GM23338 (cell line): Measurements from ENCODE around the gene MICAL3. TPM values are rescaled to one million over a fixed set of nuclear protein-coding genes. Genes with fewer than 3 reads are reported as not detected.

Experiments
- ATAC-seq: fragments of 200-7000 bp; cut with Tn5 transposase; 3 replicates; pipeline ENCODE4 v1.9.1; 2020
- DNase-seq: peaks from one replicate; pipeline ENCODE4 v3.0.0-alpha.2; 2015; ENCODE audit warnings: low spot score
- H2AFZ ChIP-seq: fragments of 200-600 bp; sonication (generic); 2 replicates; pipeline ENCODE4 v1.8.0; 2016; ENCODE audit warnings: antibody characterized with exemption, mild to moderate bottlenecking, moderate library complexity
- H3F3A ChIP-seq: fragments of 200-600 bp; sonication (generic); replicated peaks from 2 replicates; pipeline ENCODE4 v1.8.0; 2017; ENCODE audit warnings: antibody characterized with exemption, mixed run types, low read depth
- H3K27ac ChIP-seq: fragments of 200-600 bp; sonication (generic); 2 replicates; pipeline ENCODE4 v1.6.1; 2016; ENCODE audit warnings: low read depth
- H3K27me3 ChIP-seq: fragments of 200-600 bp; sonication (generic); 2 replicates; pipeline ENCODE4 v1.8.0; 2016; ENCODE audit warnings: mild to moderate bottlenecking, mixed run types, moderate library complexity; ENCODE audit not compliant: insufficient read depth
- H3K36me3 ChIP-seq: fragments of 200-600 bp; sonication (generic); 2 replicates; pipeline ENCODE4 v1.8.0; 2016; ENCODE audit warnings: mild to moderate bottlenecking; ENCODE audit not compliant: insufficient read depth
- H3K4me1 ChIP-seq: fragments of 200-600 bp; sonication (generic); 2 replicates; pipeline ENCODE4 v1.8.0; 2016; ENCODE audit warnings: mild to moderate bottlenecking, moderate library complexity; ENCODE audit not compliant: insufficient read depth
- H3K4me2 ChIP-seq: fragments of 200-600 bp; sonication (generic); 2 replicates; pipeline ENCODE4 v1.7.1; 2017; ENCODE audit warnings: mixed run types
- H3K4me3 ChIP-seq: fragments of 200-600 bp; sonication (generic); 2 replicates; pipeline ENCODE4 v1.6.1; 2016; ENCODE audit warnings: mixed run types
- H3K79me2 ChIP-seq: fragments of 200-600 bp; sonication (generic); replicated peaks from 2 replicates; pipeline ENCODE4 v1.8.0; 2017; ENCODE audit warnings: mild to moderate bottlenecking; ENCODE audit not compliant: insufficient read depth
- H3K9me2 ChIP-seq: fragments of 200-600 bp; sonication (generic); 2 replicates; pipeline ENCODE4 v1.8.0; 2017; ENCODE audit not compliant: insufficient read depth
- H4K20me1 ChIP-seq: fragments of 200-600 bp; sonication (generic); replicated peaks from 2 replicates; pipeline ENCODE4 v1.8.0; 2017; ENCODE audit warnings: mild to moderate bottlenecking; ENCODE audit not compliant: insufficient read depth
- H3K27ac Mint-ChIP-seq: 2 replicates; pipeline ENCODE4 v1.8.0; 2020; ENCODE audit warnings: inconsistent platforms, mild to moderate bottlenecking, moderate library complexity, mixed read lengths
- H3K27me3 Mint-ChIP-seq: 3 replicates; pipeline ENCODE4 v1.8.0; 2022; ENCODE audit warnings: low read depth, mild to moderate bottlenecking, moderate library complexity, mixed read lengths, inconsistent platforms; ENCODE audit not compliant: insufficient read depth, poor library complexity
- H3K36me3 Mint-ChIP-seq: 3 replicates; pipeline ENCODE4 v1.8.0; 2021; ENCODE audit warnings: low read depth, mild to moderate bottlenecking, inconsistent platforms, moderate library complexity, mixed read lengths
- H3K4me1 Mint-ChIP-seq: 3 replicates; pipeline ENCODE4 v1.8.0; 2020; ENCODE audit warnings: mild to moderate bottlenecking, inconsistent platforms, mixed read lengths
- H3K4me3 Mint-ChIP-seq: 3 replicates; pipeline ENCODE4 v1.8.0; 2021; ENCODE audit warnings: moderate library complexity, mild to moderate bottlenecking, inconsistent platforms, mixed read lengths
- H3K9me3 Mint-ChIP-seq: 3 replicates; pipeline ENCODE4 v1.8.0; 2020; ENCODE audit warnings: moderate library complexity, mild to moderate bottlenecking, inconsistent platforms, mixed read lengths
- CREB1 ChIP-seq: fragments of 250-450 bp; sonication (Bioruptor Pico); IDR thresholded peaks from 2 replicates; pipeline ENCODE4 v1.5.0; 2020; ENCODE audit warnings: low read depth, mild to moderate bottlenecking, moderate library complexity
- ETS1 ChIP-seq: IDR thresholded peaks from 2 replicates; pipeline ENCODE4 v1.6.1; 2016; ENCODE audit warnings: antibody characterized with exemption
- EZH2 ChIP-seq: fragments of 200-600 bp; sonication (generic); IDR thresholded peaks from one replicate; pipeline ENCODE4 v1.8.0; 2017; ENCODE audit warnings: antibody characterized with exemption, mild to moderate bottlenecking, low read depth; ENCODE audit not compliant: unreplicated experiment
- EZH2phosphoT487 ChIP-seq: fragments of 200-600 bp; sonication (generic); IDR thresholded peaks from one replicate; pipeline ENCODE4 v1.8.1; 2018; ENCODE audit warnings: antibody characterized with exemption; ENCODE audit not compliant: unreplicated experiment
- JUNB ChIP-seq: IDR thresholded peaks from one replicate; pipeline ENCODE4 v1.6.1; 2016; ENCODE audit warnings: antibody characterized with exemption; ENCODE audit not compliant: unreplicated experiment
- STAT1 ChIP-seq: IDR thresholded peaks from one replicate; pipeline ENCODE4 v1.6.1; 2016; ENCODE audit warnings: antibody characterized with exemption; ENCODE audit not compliant: unreplicated experiment
- ZNF114 ChIP-seq: fragments of 250-450 bp; sonication (Bioruptor Pico); IDR thresholded peaks from 2 replicates; pipeline ENCODE4 v1.5.0; 2020; ENCODE audit warnings: mild to moderate bottlenecking, moderate library complexity
- polyA plus RNA-seq: library from polyadenylated mRNA; unstranded; fragments of >200 nt; fragmentation: Nextera tagmentation; extraction: Ambion mirVana; gene quantifications from 2 replicates; pipeline ENCODE4 v1.2.1, GENCODE V29; 2016
- total RNA-seq: library from RNA; depleted of rRNA; stranded (reverse); fragments of >200 nt; shearing (Covaris generic); gene quantifications from 2 replicates; pipeline ENCODE4 v1.2.3, GENCODE V29; 2014
- TF ChIP-seq, protein P1 (sequence below): fragments of 250-450 bp; sonication (Bioruptor Pico); IDR thresholded peaks from 2 replicates; pipeline ENCODE4 v1.5.0; 2020; ENCODE audit warnings: mild to moderate bottlenecking, moderate library complexity
- TF ChIP-seq, protein P2 (sequence below), 2 experiments: fragments of 200-600 bp in 1 of 2; sonication (generic) in 1 of 2; conservative IDR thresholded peaks; 2 replicates each; pipeline versions ENCODE4 v1.5.1 to v1.6.1; 2016 to 2017; ENCODE audit warnings: antibody characterized with exemption in 2 of 2, low read depth in 2 of 2, mild to moderate bottlenecking in 2 of 2, moderate library complexity in 1 of 2

Gene MICAL3
- total and polyA plus RNA-seq, 2 experiments from 2014 or later: 10.1 to 33.9 TPM

DNA sequence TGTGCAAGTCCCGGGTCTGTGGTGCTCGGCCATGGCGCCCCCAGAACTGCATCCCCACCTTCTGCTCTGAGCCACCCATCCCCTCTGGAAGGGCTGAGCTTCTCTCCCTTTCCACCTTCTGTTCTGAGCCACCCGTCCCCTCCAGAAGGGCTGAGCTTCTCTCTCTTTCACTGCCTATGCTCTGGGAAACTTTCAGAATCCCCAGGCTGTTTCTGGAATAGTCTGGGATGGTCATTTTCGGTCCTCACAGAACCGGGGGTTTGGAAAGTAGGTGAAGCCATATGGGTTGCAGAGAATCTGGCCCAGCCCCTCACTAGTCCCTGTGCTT is 246.7 kb downstream of the MICAL3 start:
- Mint-ChIP-seq H3K4me1 (peaks cover 37% of the 10 kb centered on the region), H3K27ac (no peak overlapping the region), H3K27me3 (peaks cover 15% of the 10 kb centered on the region), H3K9me3 (peaks cover 4% of the 10 kb centered on the region), H3K4me3 (no peak overlapping the region), H3K36me3 (no peaks in the 10 kb centered on the region; the same call in 1 of the 3 replicates)
- H3K4me3 ChIP-seq: no peak overlapping the region
- TF ChIP-seq EZH2phosphoT487 (no peak), JUNB (no peak), CREB1 (CRISPR knock-in tag) (no peak), ETS1 (no peak), EZH2 (no peak), ZNF114 (no peak)
- 0 out of 2 replicates have a peak, but pooled peaks cover 5% of the 10 kb centered on the region for H3F3A ChIP-seq
- H3K4me2 ChIP-seq: no peak overlapping the region
- H3K79me2 ChIP-seq: peaks cover 10% of the 10 kb centered on the region
- no peak overlapping the region for H2AFZ ChIP-seq
- H3K27me3 ChIP-seq: 0 out of 2 replicates have a peak, but pooled peaks cover 3% of the 10 kb centered on the region
- ATAC-seq (no peak), DNase-seq (no peak)
- no peaks in the 10 kb centered on the region for H3K9me2 ChIP-seq
- no peak overlapping the region for H3K27ac ChIP-seq
- peaks cover 8% of the 10 kb centered on the region for H3K4me1 ChIP-seq
- H4K20me1 ChIP-seq: no peaks in the 10 kb centered on the region
- H3K36me3 ChIP-seq: no peaks in the 10 kb centered on the region

DNA sequence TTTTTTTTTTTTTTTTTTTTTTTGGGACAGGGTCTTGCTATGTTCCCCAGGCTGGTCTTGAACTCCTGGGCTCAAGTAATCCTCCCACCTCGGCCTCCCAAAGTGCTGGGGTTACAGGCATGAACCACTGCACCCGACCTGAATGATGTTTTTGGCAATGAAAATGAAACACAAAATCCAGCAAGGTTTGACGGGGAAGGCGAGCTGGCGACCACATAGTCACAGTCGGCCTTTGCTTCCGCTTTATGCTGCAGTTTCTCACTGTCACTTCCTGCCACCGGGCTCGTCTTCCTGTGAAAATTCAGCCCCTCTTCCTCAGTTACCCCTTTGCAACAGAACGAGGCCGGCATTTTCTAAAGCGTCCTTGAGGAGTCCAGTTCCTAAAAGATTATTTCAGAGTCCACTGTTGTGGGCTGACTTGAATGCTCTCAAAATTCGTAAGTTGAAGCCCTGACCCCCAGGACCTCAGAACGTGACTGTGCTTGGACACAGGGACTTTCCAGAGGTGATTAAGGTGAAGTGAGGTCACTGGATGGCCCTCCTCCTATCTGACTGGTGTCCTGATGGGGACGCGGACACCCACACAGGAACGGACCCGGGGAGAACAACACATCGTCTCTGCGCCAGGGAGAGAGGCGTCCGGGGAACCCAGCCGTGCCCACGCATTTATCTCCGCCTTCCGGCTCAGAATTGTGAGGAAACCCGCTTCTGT is 247.2 kb downstream of the MICAL3 start:
- no peak overlapping the region for H3K4me2 ChIP-seq
- H3K27me3 ChIP-seq: 0 out of 2 replicates have a peak, but pooled peaks cover 3% of the 10 kb centered on the region
- peaks cover 4% of the 10 kb centered on the region for H3K9me3 Mint-ChIP-seq
- H3K4me3 ChIP-seq: no peak overlapping the region
- ATAC-seq: no peak
- no peaks in the 10 kb centered on the region; the same call in 1 of the 3 replicates for H3K36me3 Mint-ChIP-seq
- H3K36me3 ChIP-seq: no peaks in the 10 kb centered on the region
- 0 out of 2 replicates have a peak, but pooled peaks cover 5% of the 10 kb centered on the region for H3F3A ChIP-seq
- H3K27me3 Mint-ChIP-seq: peaks cover 15% of the 10 kb centered on the region
- TF ChIP-seq, protein P1, sequence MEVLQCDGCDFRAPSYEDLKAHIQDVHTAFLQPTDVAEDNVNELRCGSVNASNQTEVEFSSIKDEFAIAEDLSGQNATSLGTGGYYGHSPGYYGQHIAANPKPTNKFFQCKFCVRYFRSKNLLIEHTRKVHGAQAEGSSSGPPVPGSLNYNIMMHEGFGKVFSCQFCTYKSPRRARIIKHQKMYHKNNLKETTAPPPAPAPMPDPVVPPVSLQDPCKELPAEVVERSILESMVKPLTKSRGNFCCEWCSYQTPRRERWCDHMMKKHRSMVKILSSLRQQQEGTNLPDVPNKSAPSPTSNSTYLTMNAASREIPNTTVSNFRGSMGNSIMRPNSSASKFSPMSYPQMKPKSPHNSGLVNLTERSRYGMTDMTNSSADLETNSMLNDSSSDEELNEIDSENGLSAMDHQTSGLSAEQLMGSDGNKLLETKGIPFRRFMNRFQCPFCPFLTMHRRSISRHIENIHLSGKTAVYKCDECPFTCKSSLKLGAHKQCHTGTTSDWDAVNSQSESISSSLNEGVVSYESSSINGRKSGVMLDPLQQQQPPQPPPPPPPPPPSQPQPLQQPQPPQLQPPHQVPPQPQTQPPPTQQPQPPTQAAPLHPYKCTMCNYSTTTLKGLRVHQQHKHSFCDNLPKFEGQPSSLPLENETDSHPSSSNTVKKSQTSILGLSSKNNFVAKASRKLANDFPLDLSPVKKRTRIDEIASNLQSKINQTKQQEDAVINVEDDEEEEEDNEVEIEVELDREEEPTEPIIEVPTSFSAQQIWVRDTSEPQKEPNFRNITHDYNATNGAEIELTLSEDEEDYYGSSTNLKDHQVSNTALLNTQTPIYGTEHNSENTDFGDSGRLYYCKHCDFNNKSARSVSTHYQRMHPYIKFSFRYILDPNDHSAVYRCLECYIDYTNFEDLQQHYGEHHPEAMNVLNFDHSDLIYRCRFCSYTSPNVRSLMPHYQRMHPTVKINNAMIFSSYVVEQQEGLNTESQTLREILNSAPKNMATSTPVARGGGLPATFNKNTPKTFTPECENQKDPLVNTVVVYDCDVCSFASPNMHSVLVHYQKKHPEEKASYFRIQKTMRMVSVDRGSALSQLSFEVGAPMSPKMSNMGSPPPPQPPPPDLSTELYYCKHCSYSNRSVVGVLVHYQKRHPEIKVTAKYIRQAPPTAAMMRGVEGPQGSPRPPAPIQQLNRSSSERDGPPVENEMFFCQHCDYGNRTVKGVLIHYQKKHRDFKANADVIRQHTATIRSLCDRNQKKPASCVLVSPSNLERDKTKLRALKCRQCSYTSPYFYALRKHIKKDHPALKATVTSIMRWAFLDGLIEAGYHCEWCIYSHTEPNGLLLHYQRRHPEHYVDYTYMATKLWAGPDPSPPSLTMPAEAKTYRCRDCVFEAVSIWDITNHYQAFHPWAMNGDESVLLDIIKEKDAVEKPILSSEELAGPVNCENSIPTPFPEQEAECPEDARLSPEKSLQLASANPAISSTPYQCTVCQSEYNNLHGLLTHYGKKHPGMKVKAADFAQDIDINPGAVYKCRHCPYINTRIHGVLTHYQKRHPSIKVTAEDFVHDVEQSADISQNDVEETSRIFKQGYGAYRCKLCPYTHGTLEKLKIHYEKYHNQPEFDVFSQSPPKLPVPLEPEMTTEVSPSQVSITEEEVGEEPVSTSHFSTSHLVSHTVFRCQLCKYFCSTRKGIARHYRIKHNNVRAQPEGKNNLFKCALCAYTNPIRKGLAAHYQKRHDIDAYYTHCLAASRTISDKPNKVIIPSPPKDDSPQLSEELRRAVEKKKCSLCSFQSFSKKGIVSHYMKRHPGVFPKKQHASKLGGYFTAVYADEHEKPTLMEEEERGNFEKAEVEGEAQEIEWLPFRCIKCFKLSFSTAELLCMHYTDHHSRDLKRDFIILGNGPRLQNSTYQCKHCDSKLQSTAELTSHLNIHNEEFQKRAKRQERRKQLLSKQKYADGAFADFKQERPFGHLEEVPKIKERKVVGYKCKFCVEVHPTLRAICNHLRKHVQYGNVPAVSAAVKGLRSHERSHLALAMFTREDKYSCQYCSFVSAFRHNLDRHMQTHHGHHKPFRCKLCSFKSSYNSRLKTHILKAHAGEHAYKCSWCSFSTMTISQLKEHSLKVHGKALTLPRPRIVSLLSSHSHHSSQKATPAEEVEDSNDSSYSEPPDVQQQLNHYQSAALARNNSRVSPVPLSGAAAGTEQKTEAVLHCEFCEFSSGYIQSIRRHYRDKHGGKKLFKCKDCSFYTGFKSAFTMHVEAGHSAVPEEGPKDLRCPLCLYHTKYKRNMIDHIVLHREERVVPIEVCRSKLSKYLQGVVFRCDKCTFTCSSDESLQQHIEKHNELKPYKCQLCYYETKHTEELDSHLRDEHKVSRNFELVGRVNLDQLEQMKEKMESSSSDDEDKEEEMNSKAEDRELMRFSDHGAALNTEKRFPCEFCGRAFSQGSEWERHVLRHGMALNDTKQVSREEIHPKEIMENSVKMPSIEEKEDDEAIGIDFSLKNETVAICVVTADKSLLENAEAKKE (CRISPR knock-in tag): no peak
- TF ChIP-seq EZH2phosphoT487 (no peak), STAT1 (no peak), EZH2 (no peak), CREB1 (CRISPR knock-in tag) (no peak), JUNB (no peak)
- TF ChIP-seq, protein P2, sequence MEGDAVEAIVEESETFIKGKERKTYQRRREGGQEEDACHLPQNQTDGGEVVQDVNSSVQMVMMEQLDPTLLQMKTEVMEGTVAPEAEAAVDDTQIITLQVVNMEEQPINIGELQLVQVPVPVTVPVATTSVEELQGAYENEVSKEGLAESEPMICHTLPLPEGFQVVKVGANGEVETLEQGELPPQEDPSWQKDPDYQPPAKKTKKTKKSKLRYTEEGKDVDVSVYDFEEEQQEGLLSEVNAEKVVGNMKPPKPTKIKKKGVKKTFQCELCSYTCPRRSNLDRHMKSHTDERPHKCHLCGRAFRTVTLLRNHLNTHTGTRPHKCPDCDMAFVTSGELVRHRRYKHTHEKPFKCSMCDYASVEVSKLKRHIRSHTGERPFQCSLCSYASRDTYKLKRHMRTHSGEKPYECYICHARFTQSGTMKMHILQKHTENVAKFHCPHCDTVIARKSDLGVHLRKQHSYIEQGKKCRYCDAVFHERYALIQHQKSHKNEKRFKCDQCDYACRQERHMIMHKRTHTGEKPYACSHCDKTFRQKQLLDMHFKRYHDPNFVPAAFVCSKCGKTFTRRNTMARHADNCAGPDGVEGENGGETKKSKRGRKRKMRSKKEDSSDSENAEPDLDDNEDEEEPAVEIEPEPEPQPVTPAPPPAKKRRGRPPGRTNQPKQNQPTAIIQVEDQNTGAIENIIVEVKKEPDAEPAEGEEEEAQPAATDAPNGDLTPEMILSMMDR (conservative IDR thresholded peaks at IDR 0.05; ENCODE audit: low read depth in 2 of 2): no peak
- H2AFZ ChIP-seq: 0 out of 2 replicates have a peak overlapping the region, but pooled peaks have one; percentile 28
- peaks cover 15% of the 10 kb centered on the region for H3K79me2 ChIP-seq
- peaks cover 13% of the 10 kb centered on the region for H3K4me1 ChIP-seq
- H3K4me3 Mint-ChIP-seq: no peak overlapping the region
- H4K20me1 ChIP-seq: no peaks in the 10 kb centered on the region
- H3K4me1 Mint-ChIP-seq: peaks cover 40% of the 10 kb centered on the region
- DNase-seq: no peak
- H3K9me2 ChIP-seq: no peaks in the 10 kb centered on the region
- no peak overlapping the region for H3K27ac Mint-ChIP-seq
- no peak overlapping the region for H3K27ac ChIP-seq
